HEK293T (cell line): ENCODE results near the gene CDCA8.
"Not testable (repeated sequence)": the region's sequence is repeated elsewhere in the genome, so short reads cannot be mapped to it uniquely, and the experiment has no call there.

Experiments used
- BHLHE40 ChIP-seq: fragments of 450-650 bp; IDR thresholded peaks from 2 replicates; pipeline ENCODE4 v1.6.1; 2016; ENCODE audit warnings: mild to moderate bottlenecking, moderate library complexity, borderline replicate concordance
- CTBP1 ChIP-seq: fragments of 450-650 bp; IDR thresholded peaks from 2 replicates; pipeline ENCODE4 v1.6.1; 2016; ENCODE audit warnings: borderline replicate concordance
- ELF4 ChIP-seq: fragments of 450-650 bp; IDR thresholded peaks from 2 replicates; pipeline ENCODE4 v1.6.1; 2017; ENCODE audit warnings: antibody characterized with exemption
- FOXA1 ChIP-seq: fragments of 450-650 bp; IDR thresholded peaks from 2 replicates; pipeline ENCODE4 v1.6.1; 2016; ENCODE audit warnings: mild to moderate bottlenecking
- FOXK2 ChIP-seq: fragments of 450-650 bp; IDR thresholded peaks from 2 replicates; pipeline ENCODE4 v1.6.1; 2016; ENCODE audit warnings: mild to moderate bottlenecking
- FOXM1 ChIP-seq: fragments of 450-650 bp; IDR thresholded peaks from 2 replicates; pipeline ENCODE4 v1.6.1; 2017; ENCODE audit warnings: mild to moderate bottlenecking, borderline replicate concordance
- HDGF ChIP-seq: fragments of 450-650 bp; IDR thresholded peaks from 2 replicates; pipeline ENCODE4 v1.6.1; 2017; ENCODE audit warnings: antibody characterized with exemption, borderline replicate concordance
- L3MBTL2 ChIP-seq: fragments of 450-650 bp; conservative IDR thresholded peaks from 2 replicates; pipeline ENCODE4 v1.6.1; 2016; ENCODE audit warnings: mild to moderate bottlenecking
- NFRKB ChIP-seq: fragments of 450-650 bp; IDR thresholded peaks from 2 replicates; pipeline ENCODE4 v1.6.1; 2016; ENCODE audit warnings: mild to moderate bottlenecking, moderate library complexity
- SP1 ChIP-seq: fragments of 450-650 bp; IDR thresholded peaks from 2 replicates; pipeline ENCODE4 v1.6.1; 2017
- SUZ12 ChIP-seq: fragments of 450-650 bp; IDR thresholded peaks from 2 replicates; pipeline ENCODE4 v1.6.1; 2016; ENCODE audit warnings: mild to moderate bottlenecking
- TARDBP ChIP-seq: fragments of 450-650 bp; IDR thresholded peaks from 2 replicates; pipeline ENCODE4 v1.6.1; 2016

- not testable (repeated sequence) for TF ChIP-seq SP1, HDGF, FOXK2, FOXA1, BHLHE40, L3MBTL2, SUZ12, NFRKB, TARDBP, CTBP1, FOXM1, ELF4
Measured at GRCh38 chr1:37687764-37688163, 4.6 kb upstream of the CDCA8 start.
